ENCODE data around the gene GJA8.

- TF ChIP-seq REST (IDR thresholded peaks at IDR 0.05; ENCODE audit: low read depth) (no peak), FOXM1 (IDR thresholded peaks at IDR 0.05; ENCODE audit: borderline replicate concordance, low read depth) (no peak), TAF1 (IDR thresholded peaks at IDR 0.05; ENCODE audit: low read depth) (no peak), CREB1 (IDR thresholded peaks at IDR 0.05; ENCODE audit: low read depth) (no peak), EP300 (IDR thresholded peaks at IDR 0.05; ENCODE audit: borderline replicate concordance) (no peak), MAX (IDR thresholded peaks at IDR 0.05) (no peak), TEAD4 (IDR thresholded peaks at IDR 0.05) (no peak), RAD21 (IDR thresholded peaks at IDR 0.05; ENCODE audit: low read depth) (no peak), ZBTB7A (IDR thresholded peaks at IDR 0.05; ENCODE audit: low read depth) (no peak), YY1 (IDR thresholded peaks at IDR 0.05; ENCODE audit: low read depth) (no peak)
These were observed 22.7 kb upstream of the GJA8 start for GRCh38 chr1:147879911-147880310.
